GM10266 (cell line): ENCODE results near the gene HOGA1.

Experiments
- DNase-seq: peaks from one replicate; pipeline ENCODE4 v3.0.0; 2012; ENCODE audit errors: extremely low spot score
- TF ChIP-seq, protein P1 (sequence below): IDR thresholded peaks from 2 replicates; pipeline ENCODE4 v1.5.1; 2012; ENCODE audit warnings: mild to moderate bottlenecking, low read depth; ENCODE audit not compliant: control insufficient read depth, insufficient read depth; ENCODE audit errors: missing control alignments

The HOGA1 gene

DNA sequence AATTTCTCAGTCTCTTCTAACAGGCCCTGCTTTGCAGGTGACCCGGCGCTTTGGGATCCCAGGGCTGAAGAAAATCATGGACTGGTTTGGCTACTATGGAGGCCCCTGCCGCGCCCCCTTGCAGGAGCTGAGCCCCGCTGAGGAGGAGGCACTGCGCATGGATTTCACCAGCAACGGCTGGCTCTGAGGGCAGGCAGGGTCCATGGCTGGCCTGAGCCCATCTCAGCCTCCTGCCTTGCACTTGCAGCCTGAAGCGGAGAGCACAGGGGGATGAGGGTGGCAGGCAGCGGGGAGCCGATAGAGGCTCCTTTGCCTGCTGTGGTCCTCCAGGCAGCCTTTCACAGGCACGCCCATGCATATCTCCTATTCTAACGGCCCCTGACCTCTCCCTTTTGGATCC, 27.3 kb downstream of the HOGA1 start:
- TF ChIP-seq, protein P1, sequence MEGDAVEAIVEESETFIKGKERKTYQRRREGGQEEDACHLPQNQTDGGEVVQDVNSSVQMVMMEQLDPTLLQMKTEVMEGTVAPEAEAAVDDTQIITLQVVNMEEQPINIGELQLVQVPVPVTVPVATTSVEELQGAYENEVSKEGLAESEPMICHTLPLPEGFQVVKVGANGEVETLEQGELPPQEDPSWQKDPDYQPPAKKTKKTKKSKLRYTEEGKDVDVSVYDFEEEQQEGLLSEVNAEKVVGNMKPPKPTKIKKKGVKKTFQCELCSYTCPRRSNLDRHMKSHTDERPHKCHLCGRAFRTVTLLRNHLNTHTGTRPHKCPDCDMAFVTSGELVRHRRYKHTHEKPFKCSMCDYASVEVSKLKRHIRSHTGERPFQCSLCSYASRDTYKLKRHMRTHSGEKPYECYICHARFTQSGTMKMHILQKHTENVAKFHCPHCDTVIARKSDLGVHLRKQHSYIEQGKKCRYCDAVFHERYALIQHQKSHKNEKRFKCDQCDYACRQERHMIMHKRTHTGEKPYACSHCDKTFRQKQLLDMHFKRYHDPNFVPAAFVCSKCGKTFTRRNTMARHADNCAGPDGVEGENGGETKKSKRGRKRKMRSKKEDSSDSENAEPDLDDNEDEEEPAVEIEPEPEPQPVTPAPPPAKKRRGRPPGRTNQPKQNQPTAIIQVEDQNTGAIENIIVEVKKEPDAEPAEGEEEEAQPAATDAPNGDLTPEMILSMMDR: no peak
- DNase-seq: no peak

DNA sequence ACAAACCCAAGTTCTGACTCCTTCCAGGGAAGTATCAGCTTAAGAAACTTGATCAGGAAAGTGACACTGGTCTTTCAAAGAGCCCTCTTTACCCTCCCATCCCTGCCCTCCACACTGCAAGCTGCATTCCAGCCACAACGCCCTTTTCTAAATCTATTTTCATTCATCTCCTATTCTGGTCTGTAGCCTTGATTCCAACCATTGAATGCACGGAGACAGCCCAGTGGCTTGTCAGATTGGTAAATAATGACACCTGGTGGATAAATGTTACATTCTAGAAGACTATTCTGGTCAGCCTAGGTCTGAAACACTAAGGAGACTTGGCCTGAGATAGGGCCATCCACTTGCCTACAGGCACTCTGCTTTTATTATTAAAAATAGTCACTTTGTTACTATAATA, 28.2 kb downstream of the HOGA1 start:
- no peak for DNase-seq
- TF ChIP-seq, protein P1: no peak

DNA sequence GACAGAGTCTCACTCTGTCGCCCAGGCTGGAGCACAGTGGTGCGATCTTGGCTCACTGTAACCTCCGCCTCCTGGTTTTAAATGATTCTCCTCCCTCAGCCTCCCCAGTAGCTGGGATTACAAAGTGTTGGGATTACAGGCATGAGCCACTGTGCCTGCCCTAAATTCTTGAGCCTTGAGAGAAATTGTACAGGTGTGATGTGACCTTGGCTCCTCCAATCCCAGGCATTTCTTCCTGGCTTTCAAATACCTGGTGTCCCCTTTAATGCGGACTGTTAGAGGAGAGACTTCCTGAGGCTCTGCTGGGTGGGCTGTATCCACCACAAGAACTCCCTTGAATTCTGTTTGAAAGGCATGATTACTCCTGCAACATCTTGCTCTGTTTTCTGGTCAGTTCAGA, 34.1 kb downstream of the HOGA1 start:
- DNase-seq: no peak
- TF ChIP-seq, protein P1: no peak

DNA sequence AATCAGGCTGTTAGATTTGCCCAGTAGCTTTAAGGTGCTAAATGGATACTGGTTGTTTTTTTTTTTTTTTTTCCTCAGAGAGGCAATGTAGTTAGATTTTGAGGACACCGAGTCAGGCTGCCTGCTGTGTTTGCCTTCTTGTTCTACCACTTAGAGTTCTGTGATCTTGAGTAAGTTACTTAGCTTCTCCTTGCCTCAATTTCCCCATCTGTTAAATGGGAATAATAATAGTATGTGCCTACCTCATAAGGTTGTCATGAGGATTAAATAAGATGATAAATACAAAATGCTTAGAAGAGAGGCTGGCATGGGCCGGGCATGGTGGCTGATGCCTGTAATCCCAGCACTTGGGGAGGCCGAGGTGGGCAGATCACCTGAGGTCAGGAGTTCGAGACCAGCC, 34.5 kb downstream of the HOGA1 start:
- DNase-seq: no peak
- TF ChIP-seq, protein P1: no peak

DNA sequence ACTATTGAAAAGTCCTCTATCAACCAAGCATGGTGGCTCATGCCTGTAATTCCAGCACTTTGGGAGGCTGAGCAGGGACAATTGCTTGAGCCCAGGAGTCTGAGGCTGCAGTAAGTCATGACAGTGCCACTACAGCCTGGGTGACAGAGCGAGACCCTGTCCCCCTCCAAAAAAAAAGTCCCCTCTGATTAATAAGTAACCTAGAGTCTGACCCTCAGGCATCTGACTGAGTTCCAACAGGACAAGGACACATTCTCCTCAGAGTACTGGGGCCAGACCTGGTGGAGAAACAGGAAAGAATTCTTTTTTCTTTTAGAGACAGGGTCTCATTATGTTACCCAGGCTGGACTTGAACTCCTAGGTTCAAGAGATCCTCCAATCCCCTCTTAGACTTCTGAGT, 39.1 kb downstream of the HOGA1 start:
- DNase-seq: no peak
- TF ChIP-seq, protein P1: no peak

DNA sequence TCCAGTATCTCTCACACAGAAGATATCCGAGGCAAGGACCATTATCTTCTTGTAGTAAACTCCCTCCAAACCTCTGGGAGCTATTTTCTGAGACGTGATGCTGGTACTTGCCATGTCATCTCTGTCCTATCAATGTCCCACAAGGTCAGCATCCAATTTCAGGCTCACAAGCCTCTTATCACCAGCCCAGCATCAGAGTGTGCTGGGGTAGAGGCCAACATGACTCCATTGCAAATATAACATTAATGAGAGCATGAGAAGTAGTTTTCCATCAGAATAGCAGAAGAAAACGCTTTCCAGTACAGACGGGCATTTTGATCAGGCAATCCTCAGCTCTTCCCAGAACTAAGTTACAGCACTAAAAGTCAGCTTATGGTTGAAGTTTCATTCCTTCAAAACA, 43.5 kb downstream of the HOGA1 start:
- TF ChIP-seq, protein P1: no peak
- DNase-seq: no peak

DNA sequence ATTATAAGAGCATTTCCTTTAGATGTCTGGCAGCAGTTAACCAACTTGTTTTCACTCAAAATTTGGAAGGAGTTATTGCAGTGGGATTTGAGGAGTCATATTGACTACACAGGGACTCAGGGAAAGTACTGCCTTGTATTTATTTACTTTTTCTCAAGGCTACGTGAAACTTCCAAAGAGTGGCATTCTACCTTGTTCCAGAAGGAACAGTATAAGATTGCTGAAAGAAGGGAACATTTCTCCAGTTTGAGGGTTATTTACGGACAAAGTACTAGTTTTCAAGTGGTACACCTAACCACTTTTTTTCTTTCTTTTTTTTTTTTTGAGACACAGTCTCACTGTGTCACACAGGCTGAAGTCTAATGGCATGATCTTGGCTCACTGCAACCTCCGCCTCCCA, 44.0 kb downstream of the HOGA1 start:
- TF ChIP-seq, protein P1: no peak
- DNase-seq: no peak
